Prostate gland (tissue), 2 donors: Measurements from ENCODE around the gene CABLES1.

Experiments used
- CTCF ChIP-seq, 4 experiments: fragments of 200-600 bp in 2 of 4; fragments of 450-650 bp in 2 of 4; sonication (generic) in 2 of 4; IDR thresholded peaks; 1 replicate in 3 of 4; 2 replicates in 1 of 4; pipeline ENCODE4 v1.5.1; 2016 to 2019; ENCODE audit warnings: antibody characterized with exemption in 4 of 4, mild to moderate bottlenecking in 2 of 4, moderate library complexity in 2 of 4
- POLR2A ChIP-seq: fragments of 450-650 bp; IDR thresholded peaks from one replicate; pipeline ENCODE4 v1.6.1; 2016; ENCODE audit warnings: antibody characterized with exemption, mild to moderate bottlenecking
- POLR2AphosphoS5 ChIP-seq: sonication (generic); formaldehyde crosslinking; IDR thresholded peaks from one replicate; pipeline ENCODE4 v1.6.1; 2017; ENCODE audit warnings: antibody characterized with exemption

- TF ChIP-seq POLR2A (no peak), CTCF (IDR thresholded peaks at IDR 0.05) (no peak), POLR2AphosphoS5 (no peak)
Observed at GRCh38 chr18:23158058-23158457, 22.8 kb downstream of the CABLES1 start.
